SK-N-SH treated with all-trans-retinoic acid at 6 μM for 48 hours (cell line): ENCODE data around the gene ABHD4.

ENCODE experiments used
- ARNTL ChIP-seq: fragments of 450-650 bp; formaldehyde crosslinking; IDR thresholded peaks from 2 replicates; pipeline ENCODE4 v1.5.0; 2020; ENCODE audit warnings: low read depth, mild to moderate bottlenecking, moderate library complexity, borderline replicate concordance
- GLIS3 ChIP-seq: fragments of 250-450 bp; sonication (Bioruptor Pico); IDR thresholded peaks from 2 replicates; pipeline ENCODE4 v1.5.0; 2020; ENCODE audit warnings: mild to moderate bottlenecking, moderate library complexity
- OSR1 ChIP-seq: fragments of 250-450 bp; sonication (Bioruptor Pico); IDR thresholded peaks from 2 replicates; pipeline ENCODE4 v1.8.0; 2022; ENCODE audit warnings: moderate library complexity, mild to moderate bottlenecking, inconsistent platforms
- PPARA ChIP-seq: fragments of 250-450 bp; sonication (Bioruptor Pico); IDR thresholded peaks from 2 replicates; pipeline ENCODE4 v1.5.0; 2020; ENCODE audit warnings: mild to moderate bottlenecking, borderline replicate concordance
- RARB ChIP-seq: fragments of 250-450 bp; sonication (Bioruptor Pico); IDR thresholded peaks from 2 replicates; pipeline ENCODE4 v1.8.0; 2021; ENCODE audit warnings: mild to moderate bottlenecking, moderate library complexity
- SNAI2 ChIP-seq: fragments of 250-450 bp; sonication (Bioruptor Pico); IDR thresholded peaks from 2 replicates; pipeline ENCODE4 v1.5.0; 2020; ENCODE audit warnings: mild to moderate bottlenecking, moderate library complexity
- TOX ChIP-seq: fragments of 250-450 bp; sonication (Bioruptor Pico); IDR thresholded peaks from 2 replicates; pipeline ENCODE4 v1.8.0; 2021; ENCODE audit warnings: mild to moderate bottlenecking, moderate library complexity, borderline replicate concordance
- ZC3H10 ChIP-seq: fragments of 250-450 bp; sonication (Bioruptor Pico); IDR thresholded peaks from 2 replicates; pipeline ENCODE4 v1.5.1; 2021; ENCODE audit warnings: mild to moderate bottlenecking, moderate library complexity
- ZFP30 ChIP-seq: fragments of 450-650 bp; formaldehyde crosslinking; IDR thresholded peaks from 2 replicates; pipeline ENCODE4 v1.5.0; 2022; ENCODE audit warnings: mild to moderate bottlenecking, moderate library complexity
- ZNF565 ChIP-seq: fragments of 450-650 bp; formaldehyde crosslinking; conservative IDR thresholded peaks from 2 replicates; pipeline ENCODE4 v1.5.0; 2020; ENCODE audit warnings: low read depth, mild to moderate bottlenecking, moderate library complexity
- ZNF8 ChIP-seq: fragments of 450-650 bp; formaldehyde crosslinking; IDR thresholded peaks from 2 replicates; pipeline ENCODE4 v1.5.0; 2020; ENCODE audit warnings: mild to moderate bottlenecking, moderate library complexity
- TF ChIP-seq, protein P1 (sequence below): fragments of 250-450 bp; sonication (Bioruptor Pico); IDR thresholded peaks from 2 replicates; pipeline ENCODE4 v1.5.1; 2021; ENCODE audit warnings: mild to moderate bottlenecking, moderate library complexity
- TF ChIP-seq, protein P2 (sequence below): fragments of 250-450 bp; sonication (Bioruptor Pico); IDR thresholded peaks from 2 replicates; pipeline ENCODE4 v1.8.0; 2020; ENCODE audit warnings: mild to moderate bottlenecking, moderate library complexity, borderline replicate concordance

DNA sequence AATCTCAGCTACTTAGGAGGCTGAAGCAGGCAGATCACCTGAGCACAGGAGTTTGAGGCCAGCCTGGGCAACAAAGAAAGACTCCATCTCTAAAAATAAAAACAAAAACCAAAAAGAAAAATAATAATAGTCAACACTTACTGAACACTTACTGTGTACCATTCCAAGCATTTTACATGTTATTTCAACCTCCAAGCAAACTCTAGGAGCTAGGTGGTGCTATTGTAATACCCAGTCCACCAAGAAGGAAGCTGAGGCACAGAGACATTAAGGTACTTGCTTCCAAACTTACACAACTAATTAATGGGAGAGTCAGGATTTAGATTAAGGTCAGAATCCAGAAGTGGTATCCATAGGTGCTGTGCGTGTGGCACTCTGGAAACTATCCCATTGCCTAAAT, 59.8 kb downstream of the ABHD4 start:
- TF ChIP-seq ZNF565 (CRISPR knock-in tag), result no peak
- TF ChIP-seq SNAI2 (CRISPR knock-in tag), result no peak
- TF ChIP-seq TOX (CRISPR knock-in tag), result no peak
- no peak for TF ChIP-seq RARB (CRISPR knock-in tag)
- TF ChIP-seq ZNF8 (CRISPR knock-in tag), result no peak
- no peak for TF ChIP-seq OSR1 (CRISPR knock-in tag)
- TF ChIP-seq PPARA, result no peak
- TF ChIP-seq, protein P1, sequence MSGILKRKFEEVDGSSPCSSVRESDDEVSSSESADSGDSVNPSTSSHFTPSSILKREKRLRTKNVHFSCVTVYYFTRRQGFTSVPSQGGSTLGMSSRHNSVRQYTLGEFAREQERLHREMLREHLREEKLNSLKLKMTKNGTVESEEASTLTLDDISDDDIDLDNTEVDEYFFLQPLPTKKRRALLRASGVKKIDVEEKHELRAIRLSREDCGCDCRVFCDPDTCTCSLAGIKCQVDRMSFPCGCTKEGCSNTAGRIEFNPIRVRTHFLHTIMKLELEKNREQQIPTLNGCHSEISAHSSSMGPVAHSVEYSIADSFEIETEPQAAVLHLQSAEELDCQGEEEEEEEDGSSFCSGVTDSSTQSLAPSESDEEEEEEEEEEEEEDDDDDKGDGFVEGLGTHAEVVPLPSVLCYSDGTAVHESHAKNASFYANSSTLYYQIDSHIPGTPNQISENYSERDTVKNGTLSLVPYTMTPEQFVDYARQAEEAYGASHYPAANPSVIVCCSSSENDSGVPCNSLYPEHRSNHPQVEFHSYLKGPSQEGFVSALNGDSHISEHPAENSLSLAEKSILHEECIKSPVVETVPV (CRISPR knock-in tag), result no peak
- no peak for TF ChIP-seq ZFP30 (CRISPR knock-in tag)
- TF ChIP-seq, protein P2, sequence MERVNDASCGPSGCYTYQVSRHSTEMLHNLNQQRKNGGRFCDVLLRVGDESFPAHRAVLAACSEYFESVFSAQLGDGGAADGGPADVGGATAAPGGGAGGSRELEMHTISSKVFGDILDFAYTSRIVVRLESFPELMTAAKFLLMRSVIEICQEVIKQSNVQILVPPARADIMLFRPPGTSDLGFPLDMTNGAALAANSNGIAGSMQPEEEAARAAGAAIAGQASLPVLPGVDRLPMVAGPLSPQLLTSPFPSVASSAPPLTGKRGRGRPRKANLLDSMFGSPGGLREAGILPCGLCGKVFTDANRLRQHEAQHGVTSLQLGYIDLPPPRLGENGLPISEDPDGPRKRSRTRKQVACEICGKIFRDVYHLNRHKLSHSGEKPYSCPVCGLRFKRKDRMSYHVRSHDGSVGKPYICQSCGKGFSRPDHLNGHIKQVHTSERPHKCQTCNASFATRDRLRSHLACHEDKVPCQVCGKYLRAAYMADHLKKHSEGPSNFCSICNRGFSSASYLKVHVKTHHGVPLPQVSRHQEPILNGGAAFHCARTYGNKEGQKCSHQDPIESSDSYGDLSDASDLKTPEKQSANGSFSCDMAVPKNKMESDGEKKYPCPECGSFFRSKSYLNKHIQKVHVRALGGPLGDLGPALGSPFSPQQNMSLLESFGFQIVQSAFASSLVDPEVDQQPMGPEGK, result no peak
- no peak for TF ChIP-seq ARNTL (CRISPR knock-in tag)
- TF ChIP-seq ZC3H10 (CRISPR knock-in tag), result no peak
- no peak for TF ChIP-seq GLIS3
